Measurements from ENCODE around the gene DNAJC10. TPM values are rescaled to one million over a fixed set of nuclear protein-coding genes. Genes with fewer than 3 reads are reported as not detected.
A peak's percentile ranks its signal among the peaks of the same experiment; 100 is the strongest.

Gene DNAJC10
- total RNA-seq, 1 donor from 2014 or later: 55.8 TPM

DNA sequence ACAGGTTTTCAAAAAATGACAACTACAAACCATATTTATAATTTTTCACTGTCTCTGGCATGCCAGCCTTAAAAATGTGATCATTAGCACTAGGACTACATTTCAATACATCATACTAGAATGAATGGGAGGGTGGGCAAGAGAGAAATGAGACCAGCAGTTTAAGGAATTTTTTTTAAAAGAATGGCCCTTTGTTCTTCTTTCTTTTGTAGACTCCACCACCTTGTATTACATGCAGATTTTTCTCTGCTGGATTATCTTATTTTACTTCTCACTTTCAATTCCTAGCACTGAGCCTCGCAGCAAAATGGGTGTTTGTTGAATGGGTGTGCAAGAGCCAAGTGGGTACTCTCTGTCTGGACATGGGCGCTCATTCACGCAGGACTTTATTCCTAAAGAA, 110.4 kb downstream of the DNAJC10 start:
- Histone ChIP-seq H3K9me3 (replicated peaks) (no peaks in the 10 kb centered on the region), H3K4me3 (no peak overlapping the region), H3K36me3 (no peaks in the 10 kb centered on the region), H3K27me3 (ENCODE audit: low read depth) (no peaks in the 10 kb centered on the region), H3K4me1 (no peaks in the 10 kb centered on the region), H3K27ac (replicated peaks) (no peak overlapping the region)
- no peak for DNase-seq
- intact Hi-C loops (cut with micrococcal nuclease): no loop called here
- TF ChIP-seq CTCF (IDR thresholded peaks at IDR 0.05; ENCODE audit: borderline replicate concordance): no peak

- Histone ChIP-seq H3K27ac (replicated peaks) (no peak overlapping the region), H3K36me3 (no peaks in the 10 kb centered on the region), H3K4me1 (no peaks in the 10 kb centered on the region), H3K4me3 (no peak overlapping the region), H3K27me3 (ENCODE audit: low read depth) (no peaks in the 10 kb centered on the region), H3K9me3 (replicated peaks) (no peaks in the 10 kb centered on the region)
- intact Hi-C loops (cut with micrococcal nuclease): no loop called here
- DNase-seq: no peak
- TF ChIP-seq CTCF (IDR thresholded peaks at IDR 0.05; ENCODE audit: borderline replicate concordance): no peak
These were observed 111.3 kb downstream of the DNAJC10 start for GRCh38 chr2:182827182-182827879.

DNA sequence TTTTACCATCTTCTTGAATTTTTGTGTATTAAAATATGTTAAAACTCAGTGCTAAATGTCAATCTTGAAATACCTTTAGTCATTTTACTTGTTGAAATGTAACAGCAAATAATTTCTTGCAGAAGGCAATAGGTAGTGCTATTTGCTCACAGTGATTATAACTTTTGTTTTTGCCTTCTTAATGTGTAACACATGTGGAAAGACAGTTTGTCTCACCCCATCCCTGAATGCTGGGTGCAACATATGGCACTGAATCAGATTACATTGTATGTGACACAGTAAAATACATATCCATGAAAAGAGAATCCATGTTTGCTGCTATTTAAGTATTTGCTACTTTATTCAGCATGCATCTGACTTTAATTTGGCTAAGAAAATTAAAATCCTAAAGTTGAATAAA, 115.0 kb downstream of the DNAJC10 start:
- no peak overlapping the region for H3K27ac ChIP-seq (replicated peaks)
- no peak overlapping the region for H3K4me3 ChIP-seq
- intact Hi-C loops (cut with micrococcal nuclease): no loop called here
- no peak for DNase-seq
- no peaks in the 10 kb centered on the region for H3K27me3 ChIP-seq (ENCODE audit: low read depth)
- peaks cover 5% of the 10 kb centered on the region for H3K4me1 ChIP-seq
- H3K36me3 ChIP-seq: no peaks in the 10 kb centered on the region
- no peaks in the 10 kb centered on the region for H3K9me3 ChIP-seq (replicated peaks)
- no peak for TF ChIP-seq CTCF (IDR thresholded peaks at IDR 0.05; ENCODE audit: borderline replicate concordance)

- Histone ChIP-seq H3K4me3 (no peak overlapping the region), H3K4me1 (peaks cover 5% of the 10 kb centered on the region), H3K36me3 (no peaks in the 10 kb centered on the region), H3K27ac (replicated peaks) (no peak overlapping the region), H3K27me3 (ENCODE audit: low read depth) (no peaks in the 10 kb centered on the region), H3K9me3 (replicated peaks) (no peaks in the 10 kb centered on the region)
- DNase-seq: no peak
- intact Hi-C loops (cut with micrococcal nuclease): no loop called here
- no peak for TF ChIP-seq CTCF (IDR thresholded peaks at IDR 0.05; ENCODE audit: borderline replicate concordance)
These were observed 115.9 kb downstream of the DNAJC10 start for GRCh38 chr2:182831921-182832320.

DNA sequence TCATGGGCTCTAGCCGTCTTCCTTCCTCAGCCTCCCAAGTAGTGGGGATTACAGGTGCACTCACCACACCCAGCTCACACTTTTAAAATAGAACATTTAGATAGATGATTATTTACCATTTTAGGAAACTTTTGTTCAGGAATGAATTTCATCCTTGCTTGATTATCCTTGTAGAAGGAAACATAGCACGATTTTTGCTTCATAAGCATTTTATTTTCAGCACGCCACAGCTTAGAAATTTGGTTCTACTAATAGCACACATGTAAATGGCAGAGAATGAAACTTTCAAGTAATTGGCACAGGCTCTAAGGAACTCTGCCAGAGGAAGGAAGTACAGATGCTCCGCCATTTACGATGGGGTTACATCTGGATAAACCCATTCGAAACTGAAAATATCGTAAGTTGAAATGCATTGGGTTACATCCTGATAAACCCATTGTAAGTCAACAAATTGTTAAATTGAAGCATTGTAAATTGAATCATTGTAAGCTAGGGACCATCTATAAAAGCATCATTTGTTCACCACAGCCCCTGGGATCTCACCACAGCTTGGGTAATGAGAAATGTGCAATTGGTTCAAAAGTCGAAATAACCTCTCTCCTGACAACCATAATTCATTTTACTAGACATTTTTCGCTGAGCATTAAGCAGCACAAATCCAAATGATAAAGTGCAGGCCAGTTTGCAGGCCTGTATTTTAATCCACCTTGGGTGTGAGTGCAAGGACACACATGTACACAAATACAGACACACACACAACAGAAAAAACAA, 117.2 kb downstream of the DNAJC10 start:
- TF ChIP-seq CTCF (IDR thresholded peaks at IDR 0.05; ENCODE audit: borderline replicate concordance): no peak
- no peaks in the 10 kb centered on the region for H3K27me3 ChIP-seq (ENCODE audit: low read depth)
- H3K4me1 ChIP-seq: peaks cover 5% of the 10 kb centered on the region
- no peak for DNase-seq
- H3K36me3 ChIP-seq: no peaks in the 10 kb centered on the region
- intact Hi-C loops (cut with micrococcal nuclease): no loop called here
- no peaks in the 10 kb centered on the region for H3K9me3 ChIP-seq (replicated peaks)
- peak overlapping the region; percentile 5 for H3K27ac ChIP-seq (replicated peaks)
- H3K4me3 ChIP-seq: no peak overlapping the region

Measured in left ventricle myocardium inferior (tissue), 1 donor.